Activated CD4-positive, alpha-beta memory T cell treated with anti-CD3 and anti-CD28 coated beads, Interleukin-2, amount 10 ng/mL, durations not matched to agents 7 days and 5 days (primary cell): ENCODE measurements around the gene MYOZ2. TPM values are rescaled to one million over a fixed set of nuclear protein-coding genes. Genes with fewer than 3 reads are reported as not detected.
"Not testable (repeated sequence)": the region's sequence is repeated elsewhere in the genome, so short reads cannot be mapped to it uniquely, and the experiment has no call there.

ENCODE experiments used
- CTCF ChIA-PET: fragments of 350-600 bp; sonication (Branson Sonifier 250); formaldehyde crosslinking; loops from one replicate; lab custom pipeline; 2021; ENCODE audit warnings: antibody characterized with exemption, inconsistent platforms; lab: Charles Lee
- POLR2A ChIA-PET: fragments of 350-600 bp; sonication (Branson Sonifier 250); formaldehyde crosslinking; loops from one replicate; lab custom pipeline; 2021; ENCODE audit warnings: antibody characterized with exemption; lab: Charles Lee
- DNase-seq: peaks from one replicate; pipeline ENCODE4 v3.0.0-alpha.2; 2020
- H3K27ac Mint-ChIP-seq: one replicate; pipeline ENCODE4 v1.8.0; 2021; ENCODE audit warnings: mild to moderate bottlenecking, mixed read lengths
- H3K27me3 Mint-ChIP-seq: one replicate; pipeline ENCODE4 v1.8.0; 2021; ENCODE audit warnings: mixed read lengths
- H3K36me3 Mint-ChIP-seq: one replicate; pipeline ENCODE4 v1.8.0; 2021; ENCODE audit warnings: low read depth, mixed read lengths
- H3K4me1 Mint-ChIP-seq: one replicate; pipeline ENCODE4 v1.8.0; 2021; ENCODE audit warnings: mixed read lengths
- H3K4me3 Mint-ChIP-seq: one replicate; pipeline ENCODE4 v1.8.0; 2021; ENCODE audit warnings: mild to moderate bottlenecking, mixed read lengths
- H3K9me3 Mint-ChIP-seq: one replicate; pipeline ENCODE4 v1.8.0; 2021; ENCODE audit warnings: mixed read lengths
- total RNA-seq, 2 experiments: library from RNA; stranded (reverse); gene quantifications; one replicate each; pipeline ENCODE4 v1.2.3, GENCODE V29; 2021

The MYOZ2 gene
- total RNA-seq, 2 experiments from 2014 or later = not detected

GRCh38 chr4:119138046-119138445 lies 2.4 kb downstream of the MYOZ2 start:
- ChIA-PET CTCF (no interaction called here), POLR2A (no interaction called here)
- no peaks in the 10 kb centered on the region for H3K36me3 Mint-ChIP-seq
- no peak overlapping the region for H3K4me3 Mint-ChIP-seq
- no peaks in the 10 kb centered on the region for H3K27me3 Mint-ChIP-seq
- H3K4me1 Mint-ChIP-seq = peaks cover 9% of the 10 kb centered on the region
- no peak for DNase-seq
- no peak overlapping the region for H3K27ac Mint-ChIP-seq
- no peaks in the 10 kb centered on the region for H3K9me3 Mint-ChIP-seq

GRCh38 chr4:119139311-119139710 lies 3.7 kb downstream of the MYOZ2 start:
- POLR2A ChIA-PET = no interaction called here
- peaks cover 9% of the 10 kb centered on the region for H3K4me1 Mint-ChIP-seq
- CTCF ChIA-PET = interaction anchor here (0.6 to 1.0 kb wide), 2 partner anchors 10 to 97 kb away, joined by 3 read pairs; no protein-coding TSS in a partner anchor
- H3K36me3 Mint-ChIP-seq = no peaks in the 10 kb centered on the region
- no peaks in the 10 kb centered on the region for H3K27me3 Mint-ChIP-seq
- no peak overlapping the region for H3K4me3 Mint-ChIP-seq
- no peak for DNase-seq
- H3K9me3 Mint-ChIP-seq = no peaks in the 10 kb centered on the region
- no peak overlapping the region for H3K27ac Mint-ChIP-seq

- H3K4me3 Mint-ChIP-seq = no peak overlapping the region
- H3K27ac Mint-ChIP-seq = no peak overlapping the region
- DNase-seq = no peak
- ChIA-PET CTCF (interaction anchor here (0.6 to 1.0 kb wide), 2 partner anchors 10 to 98 kb away, joined by 3 read pairs; no protein-coding TSS in a partner anchor), POLR2A (no interaction called here)
- H3K36me3 Mint-ChIP-seq = no peaks in the 10 kb centered on the region
- peaks cover 9% of the 10 kb centered on the region for H3K4me1 Mint-ChIP-seq
- no peaks in the 10 kb centered on the region for H3K9me3 Mint-ChIP-seq
- H3K27me3 Mint-ChIP-seq = no peaks in the 10 kb centered on the region
Observed at GRCh38 chr4:119139822-119140252, 4.2 kb downstream of the MYOZ2 start.

GRCh38 chr4:119141283-119141682 lies 5.7 kb downstream of the MYOZ2 start:
- DNase-seq, H3K27me3 Mint-ChIP-seq, POLR2A ChIA-PET, H3K9me3 Mint-ChIP-seq, H3K27ac Mint-ChIP-seq, H3K4me3 Mint-ChIP-seq, CTCF ChIA-PET, H3K4me1 Mint-ChIP-seq, H3K36me3 Mint-ChIP-seq: not testable (repeated sequence)

- H3K4me1 Mint-ChIP-seq = peaks cover 9% of the 10 kb centered on the region
- POLR2A ChIA-PET = no interaction called here
- no peaks in the 10 kb centered on the region for H3K36me3 Mint-ChIP-seq
- H3K27ac Mint-ChIP-seq = no peak overlapping the region
- no peaks in the 10 kb centered on the region for H3K9me3 Mint-ChIP-seq
- no peak for DNase-seq
- no peaks in the 10 kb centered on the region for H3K27me3 Mint-ChIP-seq
- H3K4me3 Mint-ChIP-seq = no peak overlapping the region
- CTCF ChIA-PET = no interaction called here
Observed at GRCh38 chr4:119142833-119143232, 7.2 kb downstream of the MYOZ2 start.

- H3K27ac Mint-ChIP-seq, DNase-seq, H3K9me3 Mint-ChIP-seq, H3K4me3 Mint-ChIP-seq, H3K36me3 Mint-ChIP-seq, CTCF ChIA-PET, H3K4me1 Mint-ChIP-seq, H3K27me3 Mint-ChIP-seq: not testable (repeated sequence)
- POLR2A ChIA-PET = interaction anchor here (0.6 kb wide), 1 partner anchor 27 kb away, joined by 3 read pairs; no protein-coding TSS in a partner anchor
Observed at GRCh38 chr4:119143341-119143740, 7.7 kb downstream of the MYOZ2 start.

- POLR2A ChIA-PET = no interaction called here
- Mint-ChIP-seq H3K9me3 (no peaks in the 10 kb centered on the region), H3K27me3 (no peaks in the 10 kb centered on the region), H3K36me3 (no peaks in the 10 kb centered on the region), H3K4me1 (no peaks in the 10 kb centered on the region), H3K27ac (no peak overlapping the region), H3K4me3 (no peak overlapping the region)
- CTCF ChIA-PET = interaction anchor here (1.7 kb wide), 1 partner anchor 9 kb away, joined by 3 read pairs; no protein-coding TSS in a partner anchor
- no peak for DNase-seq
Observed at GRCh38 chr4:119149110-119149509, 13.5 kb downstream of the MYOZ2 start.

- no peak overlapping the region for H3K27ac Mint-ChIP-seq
- no peak overlapping the region for H3K4me3 Mint-ChIP-seq
- no peak for DNase-seq
- ChIA-PET CTCF (no interaction called here), POLR2A (no interaction called here)
- H3K36me3 Mint-ChIP-seq = no peaks in the 10 kb centered on the region
- H3K9me3 Mint-ChIP-seq = no peaks in the 10 kb centered on the region
- H3K4me1 Mint-ChIP-seq = no peaks in the 10 kb centered on the region
- peaks cover 4% of the 10 kb centered on the region for H3K27me3 Mint-ChIP-seq
Observed at GRCh38 chr4:119151161-119151560, 15.5 kb downstream of the MYOZ2 start.

GRCh38 chr4:119152741-119153140 lies 17.1 kb downstream of the MYOZ2 start:
- H3K27me3 Mint-ChIP-seq = peaks cover 4% of the 10 kb centered on the region
- H3K4me3 Mint-ChIP-seq = no peak overlapping the region
- no peaks in the 10 kb centered on the region for H3K9me3 Mint-ChIP-seq
- ChIA-PET POLR2A (no interaction called here), CTCF (no interaction called here)
- H3K36me3 Mint-ChIP-seq = no peaks in the 10 kb centered on the region
- H3K4me1 Mint-ChIP-seq = no peaks in the 10 kb centered on the region
- no peak for DNase-seq
- H3K27ac Mint-ChIP-seq = no peak overlapping the region

- H3K27me3 Mint-ChIP-seq = peaks cover 6% of the 10 kb centered on the region
Observed at GRCh38 chr4:119162174-119162573, 26.5 kb downstream of the MYOZ2 start.

GRCh38 chr4:119165767-119166166 lies 30.1 kb downstream of the MYOZ2 start:
- no peak overlapping the region for H3K27ac Mint-ChIP-seq
- H3K27me3 Mint-ChIP-seq = peaks cover 6% of the 10 kb centered on the region
- no peak overlapping the region for H3K4me3 Mint-ChIP-seq
- H3K4me1 Mint-ChIP-seq = no peaks in the 10 kb centered on the region
- H3K36me3 Mint-ChIP-seq = no peaks in the 10 kb centered on the region
- DNase-seq = no peak
- CTCF ChIA-PET = no interaction called here
- POLR2A ChIA-PET = no interaction called here
- no peaks in the 10 kb centered on the region for H3K9me3 Mint-ChIP-seq

More at GRCh38 chr4:119162174-119162573, 26.5 kb downstream of the MYOZ2 start:
- no peaks in the 10 kb centered on the region for H3K4me1 Mint-ChIP-seq
- no peak overlapping the region for H3K4me3 Mint-ChIP-seq
- DNase-seq = no peak
- no peak overlapping the region for H3K27ac Mint-ChIP-seq
- H3K36me3 Mint-ChIP-seq = no peaks in the 10 kb centered on the region
- CTCF ChIA-PET = no interaction called here
- no peaks in the 10 kb centered on the region for H3K9me3 Mint-ChIP-seq
- POLR2A ChIA-PET = no interaction called here

- H3K27ac Mint-ChIP-seq = no peak overlapping the region
- DNase-seq = no peak
- peaks cover 2% of the 10 kb centered on the region for H3K4me1 Mint-ChIP-seq
- POLR2A ChIA-PET = no interaction called here
- H3K4me3 Mint-ChIP-seq = no peak overlapping the region
- no peaks in the 10 kb centered on the region for H3K36me3 Mint-ChIP-seq
- H3K9me3 Mint-ChIP-seq = no peaks in the 10 kb centered on the region
- no peaks in the 10 kb centered on the region for H3K27me3 Mint-ChIP-seq
- CTCF ChIA-PET = interaction anchor here (0.5 kb wide), 1 partner anchor 388 kb away, joined by 4 read pairs; no protein-coding TSS in a partner anchor
Observed at GRCh38 chr4:119170195-119170594, 34.6 kb downstream of the MYOZ2 start.

GRCh38 chr4:119172223-119172622 lies 36.6 kb downstream of the MYOZ2 start:
- no peaks in the 10 kb centered on the region for H3K9me3 Mint-ChIP-seq
- H3K27ac Mint-ChIP-seq = no peak overlapping the region
- no peak overlapping the region for H3K4me3 Mint-ChIP-seq
- POLR2A ChIA-PET = no interaction called here
- H3K36me3 Mint-ChIP-seq = no peaks in the 10 kb centered on the region
- CTCF ChIA-PET = no interaction called here
- peaks cover 2% of the 10 kb centered on the region for H3K4me1 Mint-ChIP-seq
- H3K27me3 Mint-ChIP-seq = peaks cover 3% of the 10 kb centered on the region
- no peak for DNase-seq

- H3K27ac Mint-ChIP-seq, POLR2A ChIA-PET, H3K4me3 Mint-ChIP-seq, CTCF ChIA-PET, DNase-seq, H3K9me3 Mint-ChIP-seq, H3K27me3 Mint-ChIP-seq, H3K36me3 Mint-ChIP-seq, H3K4me1 Mint-ChIP-seq: not testable (repeated sequence)
Observed at GRCh38 chr4:119173729-119174361, 38.2 kb downstream of the MYOZ2 start.
